Gastroesophageal sphincter (tissue), 4 donors: ENCODE results near the gene FHAD1. TPM values are rescaled to one million over a fixed set of nuclear protein-coding genes. Genes with fewer than 3 reads are reported as not detected.

Source experiments
- ATAC-seq: fragments of 150-250 bp; one replicate; pipeline ENCODE4 v1.9.1; 2016; ENCODE audit warnings: mild to moderate bottlenecking, moderate library complexity
- H3K27ac ChIP-seq, 4 donors: fragments of 200-600 bp; sonication (generic) in 3 of 4; 1 replicate in 3 of 4; 2 replicates in 1 of 4; pipeline ENCODE4 v1.5.1; 2016 to 2019
- H3K27me3 ChIP-seq: fragments of 200-600 bp; sonication (generic); one replicate; pipeline ENCODE4 v1.5.1; 2019
- H3K36me3 ChIP-seq, 2 donors: fragments of 200-600 bp; sonication (generic); one replicate each; pipeline ENCODE4 v1.5.1; 2019; ENCODE audit warnings: control low read depth in 1 of 2
- H3K4me1 ChIP-seq, 3 donors: fragments of 200-600 bp; sonication (generic); 1 replicate in 2 of 3; 2 replicates in 1 of 3; pipeline ENCODE4 v1.5.1; 2016 to 2019; ENCODE audit warnings: control low read depth in 2 of 3
- H3K4me3 ChIP-seq, 2 donors: fragments of 200-600 bp; sonication (generic); one replicate each; pipeline ENCODE4 v1.5.1; 2019; ENCODE audit warnings: mild to moderate bottlenecking in 1 of 2, moderate library complexity in 1 of 2
- H3K9me3 ChIP-seq, 3 donors: fragments of 200-600 bp; sonication (generic); one replicate each; pipeline ENCODE4 v1.5.1; 2017 to 2019; ENCODE audit warnings: control low read depth in 2 of 3
- CTCF ChIP-seq, 4 experiments: fragments of 200-600 bp in 2 of 4; fragments of 450-650 bp in 2 of 4; sonication (generic) in 1 of 4; IDR thresholded peaks; one replicate each; pipeline ENCODE4 v1.5.1; 2017 to 2019; ENCODE audit warnings: antibody characterized with exemption in 4 of 4, mild to moderate bottlenecking in 2 of 4, moderate library complexity in 2 of 4
- EP300 ChIP-seq: sonication (generic); formaldehyde crosslinking; IDR thresholded peaks from one replicate; pipeline ENCODE4 v1.6.1; 2017; ENCODE audit warnings: antibody characterized with exemption, mild to moderate bottlenecking
- POLR2A ChIP-seq, 2 donors: fragments of 450-650 bp; IDR thresholded peaks; one replicate each; pipeline ENCODE4 v1.6.1; 2017; ENCODE audit warnings: antibody characterized with exemption in 2 of 2, mild to moderate bottlenecking in 2 of 2, moderate library complexity in 1 of 2
- POLR2AphosphoS5 ChIP-seq: sonication (generic); formaldehyde crosslinking; IDR thresholded peaks from one replicate; pipeline ENCODE4 v1.6.1; 2017; ENCODE audit warnings: antibody characterized with exemption
- WGBS, 2 donors: methylation state at CpG; one replicate each; pipeline ENCODE4 v1.1.5; 2018; ENCODE audit warnings: low coverage in 1 of 2; 5-methylcytosine and 5-hydroxymethylcytosine counted together
- total RNA-seq, 4 donors: library from RNA; depleted of rRNA; stranded (reverse); fragments of >200 nt; gene quantifications; one replicate each; pipeline ENCODE4 v1.1.0, GENCODE V29; 2016

Gene FHAD1
- total RNA-seq, 4 donors from 2014 or later, result 1.1 TPM; not detected in 3

- no peaks in the 10 kb centered on the region for H3K27me3 ChIP-seq
- H3K36me3 ChIP-seq, result no peaks in the 10 kb centered on the region
- TF ChIP-seq POLR2A (IDR thresholded peaks at IDR 0.05), result no peak
- no peak for TF ChIP-seq EP300
- no peak for TF ChIP-seq POLR2AphosphoS5
- no peak for TF ChIP-seq CTCF (IDR thresholded peaks at IDR 0.05)
- H3K9me3 ChIP-seq, result no peaks in the 10 kb centered on the region
- ATAC-seq, result no peak
- H3K4me1 ChIP-seq, result no peaks in the 10 kb centered on the region
- no peak overlapping the region for H3K4me3 ChIP-seq
- 98 to 100% methylated on average over 2 to 5 of the region's 6 CpGs for WGBS, 2 donors
- H3K27ac ChIP-seq, result no peak overlapping the region
These were observed 189.9 kb downstream of the FHAD1 start for GRCh38 chr1:15436881-15437442.

GRCh38 chr1:15439325-15439724, 192.3 kb downstream of the FHAD1 start:
- no peaks in the 10 kb centered on the region for H3K27me3 ChIP-seq
- ATAC-seq, result no peak
- 93 to 94% methylated on average over 7 to 11 of the region's 14 CpGs for WGBS, 2 donors
- no peaks in the 10 kb centered on the region for H3K36me3 ChIP-seq
- H3K9me3 ChIP-seq, result no peaks in the 10 kb centered on the region
- no peak overlapping the region for H3K27ac ChIP-seq
- TF ChIP-seq CTCF (IDR thresholded peaks at IDR 0.05) (no peak), POLR2A (IDR thresholded peaks at IDR 0.05) (no peak), EP300 (no peak), POLR2AphosphoS5 (no peak)
- no peak overlapping the region for H3K4me3 ChIP-seq
- no peaks in the 10 kb centered on the region for H3K4me1 ChIP-seq

- Histone ChIP-seq H3K4me3 (no peak overlapping the region), H3K36me3 (no peaks in the 10 kb centered on the region), H3K27me3 (no peaks in the 10 kb centered on the region), H3K27ac (no peak overlapping the region), H3K4me1 (no peaks in the 10 kb centered on the region), H3K9me3 (no peaks in the 10 kb centered on the region)
- no peak for ATAC-seq
- no peak for TF ChIP-seq CTCF (IDR thresholded peaks at IDR 0.05)
- TF ChIP-seq POLR2AphosphoS5, result no peak
- no peak for TF ChIP-seq EP300
- no peak for TF ChIP-seq POLR2A (IDR thresholded peaks at IDR 0.05)
- 91% methylated on average over 10 of the region's 13 CpGs; no CpG with 5 or more reads in 1 of the 2 donors for WGBS, 2 donors
These were observed 193.3 kb downstream of the FHAD1 start for GRCh38 chr1:15440357-15440756.

- no peak for TF ChIP-seq CTCF (IDR thresholded peaks at IDR 0.05)
- no peak for TF ChIP-seq POLR2A (IDR thresholded peaks at IDR 0.05)
- no peak for TF ChIP-seq EP300
- TF ChIP-seq POLR2AphosphoS5, result no peak
- 50 to 85% methylated on average over 4 to 6 of the region's 6 CpGs for WGBS, 2 donors
- no peak for ATAC-seq
These were observed 194.2 kb downstream of the FHAD1 start for GRCh38 chr1:15441247-15441646.

GRCh38 chr1:15442119-15442518, 195.1 kb downstream of the FHAD1 start:
- H3K27ac ChIP-seq, result no peak overlapping the region
- no peak for TF ChIP-seq POLR2AphosphoS5
- TF ChIP-seq EP300, result no peak
- TF ChIP-seq CTCF (IDR thresholded peaks at IDR 0.05), result no peak
- TF ChIP-seq POLR2A (IDR thresholded peaks at IDR 0.05), result no peak
- H3K36me3 ChIP-seq, result no peaks in the 10 kb centered on the region
- no peaks in the 10 kb centered on the region for H3K9me3 ChIP-seq
- no peak overlapping the region for H3K4me3 ChIP-seq
- 100% methylated on average over 1 of the region's 8 CpGs; no CpG with 5 or more reads in 1 of the 2 donors for WGBS, 2 donors
- ATAC-seq, result no peak
- H3K27me3 ChIP-seq, result no peaks in the 10 kb centered on the region
- no peaks in the 10 kb centered on the region for H3K4me1 ChIP-seq

More at GRCh38 chr1:15441247-15441646, 194.2 kb downstream of the FHAD1 start:
- no peak overlapping the region for H3K27ac ChIP-seq
- H3K9me3 ChIP-seq, result no peaks in the 10 kb centered on the region
- no peaks in the 10 kb centered on the region for H3K36me3 ChIP-seq
- H3K4me1 ChIP-seq, result no peaks in the 10 kb centered on the region
- H3K27me3 ChIP-seq, result no peaks in the 10 kb centered on the region
- H3K4me3 ChIP-seq, result no peak overlapping the region
